ENCODE measurements around the gene RPL22L1.
"Not testable (repeated sequence)": the region's sequence is repeated elsewhere in the genome, so short reads cannot be mapped to it uniquely, and the experiment has no call there.

The RPL22L1 gene

GRCh38 chr3:170903123-170903522, 33.1 kb upstream of the RPL22L1 start:
- H3K9me3 Mint-ChIP-seq = peaks cover 4% of the 10 kb centered on the region
- H3K4me1 Mint-ChIP-seq = peaks cover 14% of the 10 kb centered on the region
- H3K4me3 Mint-ChIP-seq = no peak overlapping the region
- H3K27ac Mint-ChIP-seq = no peak overlapping the region
- peaks cover 17% of the 10 kb centered on the region for H3K36me3 Mint-ChIP-seq (ENCODE audit: low read depth)
- TF ChIP-seq CTCF (IDR thresholded peaks at IDR 0.05) = no peak
- H3K27me3 Mint-ChIP-seq (ENCODE audit: low read depth, poor library complexity) = peaks cover 13% of the 10 kb centered on the region
- DNase-seq = no peak

GRCh38 chr3:170899455-170899854, 29.5 kb upstream of the RPL22L1 start:
- Mint-ChIP-seq H3K27ac (no peak overlapping the region), H3K36me3 (ENCODE audit: low read depth) (peaks cover 46% of the 10 kb centered on the region), H3K4me3 (no peak overlapping the region), H3K9me3 (peaks cover 29% of the 10 kb centered on the region), H3K27me3 (ENCODE audit: low read depth, poor library complexity) (peaks cover 2% of the 10 kb centered on the region), H3K4me1 (no peaks in the 10 kb centered on the region)
- DNase-seq = no peak
- TF ChIP-seq CTCF (IDR thresholded peaks at IDR 0.05) = no peak

- H3K36me3 Mint-ChIP-seq (ENCODE audit: low read depth) = peaks cover 48% of the 10 kb centered on the region
- no peak for DNase-seq
- TF ChIP-seq CTCF (IDR thresholded peaks at IDR 0.05) = no peak
These were observed 28.0 kb upstream of the RPL22L1 start for GRCh38 chr3:170897978-170898377.

GRCh38 chr3:170897199-170897598, 27.2 kb upstream of the RPL22L1 start:
- H3K27ac Mint-ChIP-seq; H3K4me3 Mint-ChIP-seq; DNase-seq; H3K27me3 Mint-ChIP-seq (ENCODE audit: low read depth, poor library complexity); H3K4me1 Mint-ChIP-seq: not testable (repeated sequence)
- Mint-ChIP-seq H3K36me3 (ENCODE audit: low read depth) (peaks cover 43% of the 10 kb centered on the region), H3K9me3 (peaks cover 29% of the 10 kb centered on the region)

More at GRCh38 chr3:170897978-170898377, 28.0 kb upstream of the RPL22L1 start:
- no peak overlapping the region for H3K27ac Mint-ChIP-seq
- no peaks in the 10 kb centered on the region for H3K27me3 Mint-ChIP-seq (ENCODE audit: low read depth, poor library complexity)
- no peaks in the 10 kb centered on the region for H3K4me1 Mint-ChIP-seq
- H3K4me3 Mint-ChIP-seq = no peak overlapping the region
- peaks cover 29% of the 10 kb centered on the region for H3K9me3 Mint-ChIP-seq

- H3K27me3 Mint-ChIP-seq (ENCODE audit: low read depth, poor library complexity) = no peaks in the 10 kb centered on the region
- no peak for TF ChIP-seq CTCF (IDR thresholded peaks at IDR 0.05)
- no peak for DNase-seq
- H3K4me1 Mint-ChIP-seq = no peaks in the 10 kb centered on the region
- H3K9me3 Mint-ChIP-seq = peaks cover 29% of the 10 kb centered on the region
- H3K36me3 Mint-ChIP-seq (ENCODE audit: low read depth) = peaks cover 43% of the 10 kb centered on the region
- H3K27ac Mint-ChIP-seq = no peak overlapping the region
- H3K4me3 Mint-ChIP-seq = no peak overlapping the region
These were observed 26.8 kb upstream of the RPL22L1 start for GRCh38 chr3:170896781-170897180.

- Mint-ChIP-seq H3K9me3 (peaks cover 29% of the 10 kb centered on the region), H3K36me3 (ENCODE audit: low read depth) (peaks cover 46% of the 10 kb centered on the region)
- DNase-seq; H3K27ac Mint-ChIP-seq; H3K4me1 Mint-ChIP-seq; H3K4me3 Mint-ChIP-seq; H3K27me3 Mint-ChIP-seq (ENCODE audit: low read depth, poor library complexity): not testable (repeated sequence)
These were observed 26.3 kb upstream of the RPL22L1 start for GRCh38 chr3:170896333-170896732.

- no peak for TF ChIP-seq CTCF (IDR thresholded peaks at IDR 0.05)
- peaks cover 42% of the 10 kb centered on the region for H3K36me3 Mint-ChIP-seq (ENCODE audit: low read depth)
- no peak for DNase-seq
- H3K27ac Mint-ChIP-seq = no peak overlapping the region
- H3K4me3 Mint-ChIP-seq = no peak overlapping the region
- no peaks in the 10 kb centered on the region for H3K4me1 Mint-ChIP-seq
- H3K9me3 Mint-ChIP-seq = peaks cover 29% of the 10 kb centered on the region
- H3K27me3 Mint-ChIP-seq (ENCODE audit: low read depth, poor library complexity) = no peaks in the 10 kb centered on the region
These were observed 23.9 kb upstream of the RPL22L1 start for GRCh38 chr3:170893895-170894294.

All from nephron progenitor cell (in vitro differentiated cells).